ENCODE data around the gene BRIP1. TPM values are rescaled to one million over a fixed set of nuclear protein-coding genes. Genes with fewer than 3 reads are reported as not detected.

BRIP1 gene
- total and polyA plus RNA-seq, 10 of the 15 experiments (the other 5 are each of a cell fraction or from before 2014, with no cell fraction given) = 4.0 to 24.2 (median 12.8) TPM

GRCh38 chr17:61904094-61904710 lies 40.9 kb upstream of the BRIP1 start (continued):
- no peak for TF ChIP-seq PKNOX1 (IDR thresholded peaks at IDR 0.05)
- peak; percentile 80 for TF ChIP-seq CREM (IDR thresholded peaks at IDR 0.05; ENCODE audit: low read depth)
- TF ChIP-seq SIX5 (IDR thresholded peaks at IDR 0.05; ENCODE audit: low read depth, low read length, severe bottlenecking) = no peak
- TF ChIP-seq USF1 (IDR thresholded peaks at IDR 0.05; ENCODE audit: borderline replicate concordance, extremely low read length, insufficient read depth, low read depth, low read length) = no peak
- no peak for TF ChIP-seq ZSCAN29 (IDR thresholded peaks at IDR 0.05)
- no peak for TF ChIP-seq YBX1 (IDR thresholded peaks at IDR 0.05)
- TF ChIP-seq BACH1 (IDR thresholded peaks at IDR 0.05; ENCODE audit: borderline replicate concordance) = no peak
- TF ChIP-seq CREB1 (IDR thresholded peaks at IDR 0.05; ENCODE audit: low read depth) = peak; percentile 80
- TF ChIP-seq NR2C1 (IDR thresholded peaks at IDR 0.05) = no peak
- peak; percentile 85; the same call in 1 of the 2 replicates for TF ChIP-seq RBBP5 (conservative IDR thresholded peaks at IDR 0.05)
- no peak for TF ChIP-seq SREBF2 (IDR thresholded peaks at IDR 0.05; ENCODE audit: low read length)
- TF ChIP-seq MYC (IDR thresholded peaks at IDR 0.05; ENCODE audit: insufficient read depth, insufficient read length, insufficient replicate concordance, low read length, severe bottlenecking) = no peak
- TF ChIP-seq MTA3 (IDR thresholded peaks at IDR 0.05; ENCODE audit: borderline replicate concordance, low read length) = no peak
- TF ChIP-seq BMI1 (IDR thresholded peaks at IDR 0.05; ENCODE audit: borderline replicate concordance) = no peak
- TF ChIP-seq POLR2AphosphoS2 (IDR thresholded peaks at IDR 0.05; ENCODE audit: low read depth, low read length) = no peak
- TF ChIP-seq HDAC2 (IDR thresholded peaks at IDR 0.05) = no peak
- no peak for TF ChIP-seq JUND (IDR thresholded peaks at IDR 0.05; ENCODE audit: low read depth, low read length)
- TF ChIP-seq CHD4 (IDR thresholded peaks at IDR 0.05) = no peak
- no peak for TF ChIP-seq CTCF (IDR thresholded peaks at IDR 0.05 in 2 of 3, conservative IDR thresholded peaks at IDR 0.05 in 1 of 3; ENCODE audit: control insufficient read depth in 2 of 3, extremely low read depth in 1 of 3, insufficient read depth in 1 of 3, low read depth in 3 of 3, low read length in 3 of 3)
- TF ChIP-seq POLR2AphosphoS5 (IDR thresholded peaks at IDR 0.05; ENCODE audit: low read length) = no peak
- TF ChIP-seq ATF3 (IDR thresholded peaks at IDR 0.05; ENCODE audit: borderline replicate concordance, extremely low read depth, low read depth, low read length) = no peak
- no peak for TF ChIP-seq CBX3 (IDR thresholded peaks at IDR 0.05; ENCODE audit: borderline replicate concordance, low read depth)
